GM19240 (cell line): ENCODE data around the gene KRTAP5-4.

Source experiments
- DNase-seq: peaks from one replicate; pipeline ENCODE4 v3.0.0; 2011; ENCODE audit warnings: low spot score; ENCODE audit not compliant: insufficient read length

KRTAP5-4 gene

DNA sequence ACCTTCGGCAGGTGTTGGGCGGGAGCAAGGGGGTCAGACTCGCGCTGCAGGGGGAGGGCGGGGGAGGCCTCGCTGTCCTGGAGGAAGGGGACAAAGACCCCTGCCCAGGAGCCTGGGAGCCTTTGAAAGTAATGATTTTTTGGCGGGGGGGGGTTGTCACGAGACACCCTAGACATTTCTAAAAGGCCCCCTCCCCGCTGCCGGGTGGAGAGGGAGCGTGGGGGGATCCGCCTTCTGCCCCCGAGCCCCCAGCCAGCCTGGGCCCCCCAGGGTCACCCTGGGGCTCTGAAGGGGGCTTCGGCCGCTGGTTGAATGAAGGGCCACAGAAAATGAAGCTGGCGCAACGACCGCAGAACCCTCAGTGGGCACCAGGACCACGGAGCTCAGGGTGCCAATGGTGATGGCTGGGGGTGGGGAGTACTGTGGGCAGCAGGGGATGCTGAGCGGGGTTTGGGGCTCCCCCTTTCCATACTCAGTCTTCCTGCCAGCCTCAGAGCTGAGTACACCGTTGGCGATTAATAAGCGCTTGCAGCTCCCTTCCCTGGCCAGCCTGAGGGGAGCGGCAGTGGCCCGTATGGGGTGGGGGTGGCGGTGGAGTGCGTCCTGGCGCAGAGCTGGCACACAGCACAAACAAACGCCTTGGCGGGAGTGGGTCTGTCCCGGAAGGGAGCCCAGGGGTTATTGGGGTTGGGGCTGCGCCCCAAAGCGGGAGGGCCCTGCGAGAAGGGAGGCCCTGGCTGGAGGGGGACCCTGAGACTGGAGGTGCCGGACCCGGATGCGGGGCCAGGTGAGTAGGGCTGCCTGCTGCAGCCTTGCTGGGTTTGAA is 48.6 kb downstream of the KRTAP5-4 start:
- DNase-seq, result no peak

DNA sequence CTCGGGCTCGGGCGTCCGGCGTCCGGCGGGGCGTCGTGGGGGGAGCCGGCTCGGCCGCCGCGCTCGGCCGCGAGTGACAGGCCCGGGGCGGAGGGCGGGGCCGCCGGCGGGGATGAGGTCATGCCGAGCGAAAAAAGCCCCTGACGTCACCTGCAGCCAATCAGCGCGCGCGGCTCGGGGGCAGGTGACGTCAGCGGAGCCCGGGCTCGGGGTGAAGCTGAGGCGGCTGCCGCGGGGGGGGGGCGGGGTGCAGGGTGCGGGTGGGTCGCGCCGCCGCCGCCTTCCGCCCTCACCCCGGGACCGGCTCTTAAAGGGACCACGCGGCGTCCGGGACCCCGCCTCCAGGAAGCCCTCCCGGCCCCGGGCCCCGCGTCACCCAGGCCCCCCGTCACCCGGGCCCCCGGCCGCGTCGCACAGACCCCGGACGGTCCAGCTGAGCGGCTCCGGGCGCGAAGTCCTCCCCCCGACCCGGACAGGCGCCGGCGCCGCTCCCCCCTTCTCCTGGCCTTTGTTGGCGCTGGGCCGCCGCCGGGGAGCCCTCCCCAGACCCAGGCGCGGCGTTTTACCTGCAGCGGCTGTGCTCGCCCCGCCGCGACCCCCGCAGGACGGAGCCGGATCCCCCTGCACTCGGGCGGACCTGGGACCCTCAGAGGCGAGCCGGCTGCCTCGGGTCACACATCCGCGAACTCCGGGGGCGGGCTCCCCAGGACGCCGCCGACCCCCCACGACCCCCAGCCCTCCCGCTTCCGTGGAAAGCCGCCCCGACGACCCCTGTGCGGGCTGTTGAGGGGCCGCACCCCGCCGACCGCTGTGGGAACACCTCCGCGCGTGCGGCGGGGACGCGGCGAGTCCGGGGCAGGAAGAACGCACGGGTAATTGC is 49.5 kb downstream of the KRTAP5-4 start, which contains the start of gene DUSP8:
Gene DUSP8 (minus strand): TSS at position 75 of the 880 bp plus-strand sequence. CDS start 6,445 bp downstream, outside the sequence.
- peak; percentile 78 for DNase-seq

GRCh38 chr11:1571760-1572196 is 50.2 kb downstream of the KRTAP5-4 start:
- DNase-seq, result no peak
